Measurements from ENCODE around the gene RCSD1. TPM values are rescaled to one million over a fixed set of nuclear protein-coding genes. Genes with fewer than 3 reads are reported as not detected.

RCSD1 gene
- total and polyA plus RNA-seq, 8 donors, result 12.2 to 21.9 (median 21.3) TPM

GRCh38 chr1:167587342-167587741 lies 42.7 kb upstream of the RCSD1 start:
- TF ChIP-seq CTCF (IDR thresholded peaks at IDR 0.05), result no peak
- Histone ChIP-seq H3K27me3 (no peaks in the 10 kb centered on the region), H3K4me1 (peaks cover 0 to 12% of the 10 kb centered on the region in 2 donors), H3K36me3 (no peaks in the 10 kb centered on the region), H3K4me3 (no peak overlapping the region), H3K27ac (no peak overlapping the region), H3K9me3 (no peaks in the 10 kb centered on the region)
- ATAC-seq (no peak), DNase-seq (no peak)
- intact Hi-C loops (cut with DNase I), result no loop called here

- Histone ChIP-seq H3K9me3 (no peaks in the 10 kb centered on the region), H3K27ac (no peak overlapping the region), H3K36me3 (no peaks in the 10 kb centered on the region), H3K4me3 (no peak overlapping the region), H3K4me1 (peaks cover 0 to 12% of the 10 kb centered on the region in 2 donors), H3K27me3 (no peaks in the 10 kb centered on the region)
- no peak for DNase-seq
- TF ChIP-seq CTCF (IDR thresholded peaks at IDR 0.05), result no peak
- no peak for ATAC-seq
- intact Hi-C loops (cut with DNase I), result no loop called here
These were observed 42.2 kb upstream of the RCSD1 start for GRCh38 chr1:167587872-167588271.

DNA sequence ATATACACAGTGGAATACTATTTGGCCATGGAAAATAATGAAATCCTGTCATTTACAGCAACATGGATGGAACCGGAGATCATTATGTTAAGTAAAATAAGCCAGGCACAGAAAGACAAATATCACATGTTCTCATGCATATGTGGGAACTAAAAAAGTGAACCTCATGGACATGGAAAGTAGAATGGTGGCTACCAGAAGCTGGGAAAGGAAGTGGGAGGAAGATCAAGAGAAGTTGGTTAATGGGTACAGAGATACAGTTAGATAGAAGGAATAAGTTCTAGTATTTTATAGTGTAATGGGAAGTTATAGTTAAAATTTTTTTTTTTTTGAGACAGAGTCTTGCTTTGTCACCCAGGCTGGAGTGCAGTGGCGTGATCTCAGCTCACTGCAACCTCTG lies 41.7 kb upstream of the RCSD1 start:
- H3K4me3 ChIP-seq, result no peak overlapping the region
- H3K27ac ChIP-seq, result no peak overlapping the region
- no peaks in the 10 kb centered on the region for H3K9me3 ChIP-seq
- intact Hi-C loops (cut with DNase I), result no loop called here
- ATAC-seq (no peak), DNase-seq (no peak)
- no peaks in the 10 kb centered on the region for H3K36me3 ChIP-seq
- H3K4me1 ChIP-seq, result peaks cover 0 to 12% of the 10 kb centered on the region in 2 donors
- TF ChIP-seq CTCF (IDR thresholded peaks at IDR 0.05), result no peak
- no peaks in the 10 kb centered on the region for H3K27me3 ChIP-seq

- DNase-seq (no peak), ATAC-seq (no peak)
- Histone ChIP-seq H3K27ac (no peak overlapping the region), H3K4me1 (peaks cover 0 to 8% of the 10 kb centered on the region in 2 donors), H3K9me3 (no peaks in the 10 kb centered on the region), H3K27me3 (no peaks in the 10 kb centered on the region), H3K36me3 (no peaks in the 10 kb centered on the region), H3K4me3 (no peak overlapping the region)
- no peak for TF ChIP-seq CTCF (IDR thresholded peaks at IDR 0.05)
- intact Hi-C loops (cut with DNase I), result no loop called here
These were observed 37.6 kb upstream of the RCSD1 start for GRCh38 chr1:167592475-167592874.

GRCh38 chr1:167593860-167594259 lies 36.2 kb upstream of the RCSD1 start:
- Histone ChIP-seq H3K4me3 (no peak overlapping the region), H3K27ac (no peak overlapping the region), H3K4me1 (no peaks in the 10 kb centered on the region), H3K9me3 (no peaks in the 10 kb centered on the region), H3K36me3 (no peaks in the 10 kb centered on the region), H3K27me3 (no peaks in the 10 kb centered on the region)
- TF ChIP-seq CTCF (IDR thresholded peaks at IDR 0.05), result no peak
- DNase-seq (no peak), ATAC-seq (no peak)
- intact Hi-C loops (cut with DNase I), result no loop called here
